GM12878 (cell line): ENCODE data around the gene STXBP1. TPM values are rescaled to one million over a fixed set of nuclear protein-coding genes. Genes with fewer than 3 reads are reported as not detected.

ENCODE experiments used
- CBFB ChIP-seq: IDR thresholded peaks from 2 replicates; pipeline ENCODE4 v1.6.1; 2016; ENCODE audit warnings: antibody characterized with exemption, low read depth
- CHD2 ChIP-seq: IDR thresholded peaks from 2 replicates; pipeline ENCODE4 v1.6.1; 2011; ENCODE audit warnings: low read depth, low read length, improper control_type of control experiment, borderline replicate concordance
- NBN ChIP-seq: fragments of 450-650 bp; IDR thresholded peaks from 2 replicates; pipeline ENCODE4 v1.6.1; 2016
- NR2F1 ChIP-seq: fragments of 450-650 bp; conservative IDR thresholded peaks from 2 replicates; pipeline ENCODE4 v1.6.1; 2017; ENCODE audit warnings: mild to moderate bottlenecking
- polyA plus RNA-seq, 11 experiments: library from polyadenylated mRNA; depleted of rRNA in 4 of 11; unstranded in 6 of 11; stranded (reverse) in 5 of 11; fragments of >200 nt; fragmentation: Nextera tagmentation in 4 of 11; fragmentation: Illumina TruSeq in 1 of 11; extraction: Ambion mirVana in 4 of 11; extraction: Trizol in 1 of 11; gene quantifications; 1 replicate in 1 of 11; 2 replicates in 10 of 11; pipeline versions ENCODE4 v1.2.1 to v1.2.3, GENCODE V29; 2011 to 2016; ENCODE audit warnings: inconsistent platforms in 2 of 11, missing spikeins in 2 of 11, low read depth in 1 of 11
- total RNA-seq, 4 experiments: library from RNA; depleted of rRNA in 3 of 4; stranded (reverse); fragments of >200 nt in 3 of 4; fragmentation: Illumina TruSeq in 1 of 4; extraction: Trizol in 1 of 4; gene quantifications; 2 replicates each; pipeline versions ENCODE4 v1.2.1 to v1.2.3, GENCODE V29; 2013 to 2021
- TF ChIP-seq, protein P1 (sequence below): fragments of 450-650 bp; formaldehyde crosslinking; IDR thresholded peaks from 2 replicates; pipeline ENCODE4 v1.4.0; 2022; ENCODE audit warnings: mild to moderate bottlenecking, moderate library complexity
- TF ChIP-seq, protein P2 (sequence below): fragments of 450-650 bp; IDR thresholded peaks from 2 replicates; pipeline ENCODE4 v1.6.1; 2018; ENCODE audit warnings: borderline replicate concordance, mild to moderate bottlenecking; ENCODE audit not compliant: partially characterized antibody
- TF ChIP-seq, protein P3 (sequence below): fragments of 450-650 bp; IDR thresholded peaks from 2 replicates; pipeline ENCODE4 v1.6.1; 2016; ENCODE audit warnings: mild to moderate bottlenecking
- TF ChIP-seq, protein P4 (sequence below): IDR thresholded peaks from 2 replicates; pipeline ENCODE4 v1.6.1; 2011; ENCODE audit warnings: borderline replicate concordance, low read depth, mild to moderate bottlenecking, moderate library complexity, low read length; ENCODE audit not compliant: insufficient read depth, poor library complexity, severe bottlenecking

The STXBP1 gene
- total and polyA plus RNA-seq, 10 of the 15 experiments (the other 5 are each of a cell fraction or from before 2014, with no cell fraction given): 0.08 to 0.85 (median 0.31) TPM; not detected in 3

GRCh38 chr9:127626752-127627493 lies 14.8 kb downstream of the STXBP1 start (continued):
- TF ChIP-seq, protein P1, sequence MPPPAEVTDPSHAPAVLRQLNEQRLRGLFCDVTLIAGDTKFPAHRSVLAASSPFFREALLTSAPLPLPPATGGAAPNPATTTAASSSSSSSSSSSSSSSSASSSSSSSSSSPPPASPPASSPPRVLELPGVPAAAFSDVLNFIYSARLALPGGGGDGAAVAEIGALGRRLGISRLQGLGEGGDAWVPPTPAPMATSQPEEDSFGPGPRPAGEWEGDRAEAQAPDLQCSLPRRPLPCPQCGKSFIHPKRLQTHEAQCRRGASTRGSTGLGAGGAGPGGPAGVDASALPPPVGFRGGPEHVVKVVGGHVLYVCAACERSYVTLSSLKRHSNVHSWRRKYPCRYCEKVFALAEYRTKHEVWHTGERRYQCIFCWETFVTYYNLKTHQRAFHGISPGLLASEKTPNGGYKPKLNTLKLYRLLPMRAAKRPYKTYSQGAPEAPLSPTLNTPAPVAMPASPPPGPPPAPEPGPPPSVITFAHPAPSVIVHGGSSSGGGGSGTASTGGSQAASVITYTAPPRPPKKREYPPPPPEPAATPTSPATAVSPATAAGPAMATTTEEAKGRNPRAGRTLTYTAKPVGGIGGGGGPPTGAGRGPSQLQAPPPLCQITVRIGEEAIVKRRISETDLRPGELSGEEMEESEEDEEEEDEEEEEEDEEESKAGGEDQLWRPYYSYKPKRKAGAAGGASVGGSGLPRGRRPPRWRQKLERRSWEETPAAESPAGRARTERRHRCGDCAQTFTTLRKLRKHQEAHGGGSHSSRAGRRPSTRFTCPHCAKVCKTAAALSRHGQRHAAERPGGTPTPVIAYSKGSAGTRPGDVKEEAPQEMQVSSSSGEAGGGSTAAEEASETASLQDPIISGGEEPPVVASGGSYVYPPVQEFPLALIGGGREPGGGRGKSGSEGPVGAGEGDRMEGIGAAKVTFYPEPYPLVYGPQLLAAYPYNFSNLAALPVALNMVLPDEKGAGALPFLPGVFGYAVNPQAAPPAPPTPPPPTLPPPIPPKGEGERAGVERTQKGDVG: no peak
- TF ChIP-seq, protein P2, sequence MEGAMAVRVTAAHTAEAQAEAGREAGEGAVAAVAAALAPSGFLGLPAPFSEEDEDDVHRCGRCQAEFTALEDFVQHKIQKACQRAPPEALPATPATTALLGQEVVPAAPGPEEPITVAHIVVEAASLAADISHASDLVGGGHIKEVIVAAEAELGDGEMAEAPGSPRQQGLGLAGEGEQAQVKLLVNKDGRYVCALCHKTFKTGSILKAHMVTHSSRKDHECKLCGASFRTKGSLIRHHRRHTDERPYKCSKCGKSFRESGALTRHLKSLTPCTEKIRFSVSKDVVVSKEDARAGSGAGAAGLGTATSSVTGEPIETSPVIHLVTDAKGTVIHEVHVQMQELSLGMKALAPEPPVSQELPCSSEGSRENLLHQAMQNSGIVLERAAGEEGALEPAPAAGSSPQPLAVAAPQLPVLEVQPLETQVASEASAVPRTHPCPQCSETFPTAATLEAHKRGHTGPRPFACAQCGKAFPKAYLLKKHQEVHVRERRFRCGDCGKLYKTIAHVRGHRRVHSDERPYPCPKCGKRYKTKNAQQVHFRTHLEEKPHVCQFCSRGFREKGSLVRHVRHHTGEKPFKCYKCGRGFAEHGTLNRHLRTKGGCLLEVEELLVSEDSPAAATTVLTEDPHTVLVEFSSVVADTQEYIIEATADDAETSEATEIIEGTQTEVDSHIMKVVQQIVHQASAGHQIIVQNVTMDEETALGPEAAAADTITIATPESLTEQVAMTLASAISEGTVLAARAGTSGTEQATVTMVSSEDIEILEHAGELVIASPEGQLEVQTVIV: no peak
- TF ChIP-seq NBN: no peak
- TF ChIP-seq, protein P3, sequence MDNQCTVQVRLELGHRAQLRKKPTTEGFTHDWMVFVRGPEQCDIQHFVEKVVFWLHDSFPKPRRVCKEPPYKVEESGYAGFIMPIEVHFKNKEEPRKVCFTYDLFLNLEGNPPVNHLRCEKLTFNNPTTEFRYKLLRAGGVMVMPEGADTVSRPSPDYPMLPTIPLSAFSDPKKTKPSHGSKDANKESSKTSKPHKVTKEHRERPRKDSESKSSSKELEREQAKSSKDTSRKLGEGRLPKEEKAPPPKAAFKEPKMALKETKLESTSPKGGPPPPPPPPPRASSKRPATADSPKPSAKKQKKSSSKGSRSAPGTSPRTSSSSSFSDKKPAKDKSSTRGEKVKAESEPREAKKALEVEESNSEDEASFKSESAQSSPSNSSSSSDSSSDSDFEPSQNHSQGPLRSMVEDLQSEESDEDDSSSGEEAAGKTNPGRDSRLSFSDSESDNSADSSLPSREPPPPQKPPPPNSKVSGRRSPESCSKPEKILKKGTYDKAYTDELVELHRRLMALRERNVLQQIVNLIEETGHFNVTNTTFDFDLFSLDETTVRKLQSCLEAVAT: no peak
- TF ChIP-seq, protein P4, sequence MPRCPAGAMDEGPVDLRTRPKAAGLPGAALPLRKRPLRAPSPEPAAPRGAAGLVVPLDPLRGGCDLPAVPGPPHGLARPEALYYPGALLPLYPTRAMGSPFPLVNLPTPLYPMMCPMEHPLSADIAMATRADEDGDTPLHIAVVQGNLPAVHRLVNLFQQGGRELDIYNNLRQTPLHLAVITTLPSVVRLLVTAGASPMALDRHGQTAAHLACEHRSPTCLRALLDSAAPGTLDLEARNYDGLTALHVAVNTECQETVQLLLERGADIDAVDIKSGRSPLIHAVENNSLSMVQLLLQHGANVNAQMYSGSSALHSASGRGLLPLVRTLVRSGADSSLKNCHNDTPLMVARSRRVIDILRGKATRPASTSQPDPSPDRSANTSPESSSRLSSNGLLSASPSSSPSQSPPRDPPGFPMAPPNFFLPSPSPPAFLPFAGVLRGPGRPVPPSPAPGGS: no peak
- TF ChIP-seq CHD2: no peak
- no peak for TF ChIP-seq NR2F1
- no peak for TF ChIP-seq CBFB
- TF ChIP-seq, all 136 proteins: peak for 0
